Mammary epithelial cell (primary cell): ENCODE results near the gene MMEL1.
"Not testable (repeated sequence)": the region's sequence is repeated elsewhere in the genome, so short reads cannot be mapped to it uniquely, and the experiment has no call there.

Experiments used
- CTCF ChIP-seq, 2 donors: IDR thresholded peaks in 1 of 2; conservative IDR thresholded peaks in 1 of 2; 2 replicates each; pipeline ENCODE4 v1.5.1; 2011 to 2012; ENCODE audit warnings: inconsistent platforms in 2 of 2, low read length in 2 of 2, mild to moderate bottlenecking in 2 of 2, control low read depth in 1 of 2, low read depth in 1 of 2; ENCODE audit not compliant: insufficient read depth in 1 of 2; ENCODE audit errors: extremely low read depth in 1 of 2
- EZH2 ChIP-seq: IDR thresholded peaks from 2 replicates; pipeline ENCODE4 v1.6.1; 2012; ENCODE audit warnings: low read length, inconsistent platforms, borderline replicate concordance

DNA sequence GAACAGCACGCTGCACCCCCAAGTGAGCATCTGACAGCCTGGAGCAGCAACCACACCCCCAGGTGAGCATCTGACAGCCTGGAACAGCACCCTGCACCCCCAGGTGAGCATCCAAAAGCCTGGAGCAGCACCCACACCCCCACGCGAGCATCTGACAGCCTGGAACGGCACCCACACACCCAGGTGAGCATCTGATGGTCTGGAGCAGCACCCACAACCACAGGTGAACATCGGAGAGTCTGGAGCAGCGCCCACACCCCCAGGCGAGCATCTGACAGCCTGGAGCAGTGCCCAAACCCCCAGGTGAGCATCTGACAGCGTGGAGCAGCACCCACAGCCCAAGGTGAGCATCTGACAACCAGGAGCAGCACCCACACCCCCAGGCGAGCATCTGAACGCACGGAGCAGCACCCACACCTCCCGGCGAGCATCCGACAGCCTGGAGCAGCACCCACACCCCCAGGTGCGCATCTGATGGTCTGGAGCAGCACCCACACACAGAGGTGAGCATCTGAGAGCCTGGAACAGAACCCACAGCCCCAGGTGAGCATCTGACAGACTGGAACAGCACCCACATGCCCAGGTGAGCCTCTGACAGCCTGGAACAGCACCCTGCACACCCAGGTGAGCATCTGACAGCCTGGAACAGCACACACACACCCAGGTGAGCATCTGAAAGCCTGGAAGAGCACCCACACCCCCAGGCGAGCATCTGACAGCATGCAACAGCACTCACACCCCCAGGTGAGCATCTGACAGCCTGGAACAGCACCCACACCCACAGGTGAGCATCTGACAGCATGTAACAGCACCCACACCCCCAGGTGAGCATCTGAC, 23.0 kb upstream of the MMEL1 start:
- TF ChIP-seq CTCF (conservative IDR thresholded peaks at IDR 0.05 in 1 of 2, IDR thresholded peaks at IDR 0.05 in 1 of 2; ENCODE audit: extremely low read depth in 1 of 2, insufficient read depth in 1 of 2, low read depth in 1 of 2, low read length in 2 of 2); EZH2: not testable (repeated sequence)
